OCI-LY1 (cell line): Measurements from ENCODE around the gene YTHDC1.
"Not testable (repeated sequence)": the region's sequence is repeated elsewhere in the genome, so short reads cannot be mapped to it uniquely, and the experiment has no call there.

Experiments
- CTCF ChIP-seq: fragments of 200-600 bp; sonication (generic), shearing (Covaris generic); IDR thresholded peaks from 2 replicates; pipeline ENCODE4 v1.5.1; 2017; ENCODE audit warnings: mild to moderate bottlenecking, antibody characterized with exemption, low read length, moderate library complexity, mixed read lengths
- EZH2 ChIP-seq: fragments of 200-600 bp; sonication (generic), shearing (Covaris generic); IDR thresholded peaks from 2 replicates; pipeline ENCODE4 v1.8.0; 2017; ENCODE audit warnings: borderline replicate concordance, mixed run types, mild to moderate bottlenecking, antibody characterized with exemption, low read length, moderate library complexity, mixed read lengths

- TF ChIP-seq CTCF, EZH2: not testable (repeated sequence)
Measured at GRCh38 chr4:68389386-68389913, 39.6 kb upstream of the YTHDC1 start.
